GM12878 (cell line): ENCODE results near the gene GPC5. TPM values are rescaled to one million over a fixed set of nuclear protein-coding genes. Genes with fewer than 3 reads are reported as not detected.

ENCODE experiments used
- ASH2L ChIP-seq: fragments of 300-600, 200-600 bp; sonication (generic); IDR thresholded peaks from 2 replicates; pipeline ENCODE4 v1.6.1; 2017; ENCODE audit warnings: low read depth, mild to moderate bottlenecking, borderline replicate concordance
- BCL3 ChIP-seq: IDR thresholded peaks from 2 replicates; pipeline ENCODE4 v1.6.1; 2011; ENCODE audit warnings: borderline replicate concordance, low read depth, mild to moderate bottlenecking, moderate library complexity, low read length; ENCODE audit not compliant: insufficient read depth, poor library complexity, severe bottlenecking
- CREB1 ChIP-seq: IDR thresholded peaks from 2 replicates; pipeline ENCODE4 v1.6.1; 2012; ENCODE audit warnings: low read depth, mild to moderate bottlenecking, inconsistent platforms
- E2F8 ChIP-seq: fragments of 450-650 bp; IDR thresholded peaks from 2 replicates; pipeline ENCODE4 v1.6.1; 2018; ENCODE audit warnings: mild to moderate bottlenecking, low read depth, moderate library complexity; ENCODE audit not compliant: partially characterized antibody
- E4F1 ChIP-seq: fragments of 450-650 bp; IDR thresholded peaks from 2 replicates; pipeline ENCODE4 v1.6.1; 2018; ENCODE audit warnings: borderline replicate concordance, mild to moderate bottlenecking; ENCODE audit not compliant: partially characterized antibody
- ZBED1 ChIP-seq: IDR thresholded peaks from 2 replicates; pipeline ENCODE4 v1.6.1; 2016; ENCODE audit warnings: borderline replicate concordance
- ZNF217 ChIP-seq: fragments of 450-650 bp; IDR thresholded peaks from 2 replicates; pipeline ENCODE4 v1.6.1; 2017; ENCODE audit warnings: antibody characterized with exemption, mild to moderate bottlenecking
- ZNF592 ChIP-seq: fragments of 450-650 bp; IDR thresholded peaks from 2 replicates; pipeline ENCODE4 v1.6.1; 2017; ENCODE audit warnings: mild to moderate bottlenecking, moderate library complexity
- polyA plus RNA-seq, 11 experiments: library from polyadenylated mRNA; depleted of rRNA in 4 of 11; unstranded in 6 of 11; stranded (reverse) in 5 of 11; fragments of >200 nt; fragmentation: Nextera tagmentation in 4 of 11; fragmentation: Illumina TruSeq in 1 of 11; extraction: Ambion mirVana in 4 of 11; extraction: Trizol in 1 of 11; gene quantifications; 1 replicate in 1 of 11; 2 replicates in 10 of 11; pipeline versions ENCODE4 v1.2.1 to v1.2.3, GENCODE V29; 2011 to 2016; ENCODE audit warnings: inconsistent platforms in 2 of 11, missing spikeins in 2 of 11, low read depth in 1 of 11
- total RNA-seq, 4 experiments: library from RNA; depleted of rRNA in 3 of 4; stranded (reverse); fragments of >200 nt in 3 of 4; fragmentation: Illumina TruSeq in 1 of 4; extraction: Trizol in 1 of 4; gene quantifications; 2 replicates each; pipeline versions ENCODE4 v1.2.1 to v1.2.3, GENCODE V29; 2013 to 2021

GPC5 gene
- total and polyA plus RNA-seq, 10 of the 15 experiments (the other 5 are each of a cell fraction or from before 2014, with no cell fraction given), result 0.05 to 0.87 (median 0.44) TPM; not detected in 1

- TF ChIP-seq ZNF592, result no peak
- no peak for TF ChIP-seq CREB1
- no peak for TF ChIP-seq ASH2L
- no peak for TF ChIP-seq ZNF217
- no peak for TF ChIP-seq ZBED1
- TF ChIP-seq BCL3, result no peak
- no peak for TF ChIP-seq E2F8
- no peak for TF ChIP-seq E4F1
Measured at GRCh38 chr13:91702411-91702810, 304.0 kb downstream of the GPC5 start (continued).
